Upper lobe of right lung (tissue), 1 donor: ENCODE measurements around the gene INPP4A. TPM values are rescaled to one million over a fixed set of nuclear protein-coding genes. Genes with fewer than 3 reads are reported as not detected.

Experiments
- ATAC-seq: fragments of 200-7000 bp; cut with Tn5 transposase; one replicate; pipeline ENCODE4 v1.9.1; 2020; ENCODE audit warnings: mild to moderate bottlenecking, moderate library complexity
- DNase-seq: peaks from one replicate; pipeline ENCODE4 v3.0.0-alpha.2; 2020
- H3K27ac ChIP-seq: fragments of 200-600 bp; one replicate; pipeline ENCODE4 v1.8.0; 2022
- H3K27me3 ChIP-seq: fragments of 200-600 bp; one replicate; pipeline ENCODE4 v1.8.0; 2022; ENCODE audit warnings: mild to moderate bottlenecking
- H3K36me3 ChIP-seq: fragments of 200-600 bp; one replicate; pipeline ENCODE4 v1.8.0; 2022
- H3K4me1 ChIP-seq: fragments of 200-600 bp; one replicate; pipeline ENCODE4 v1.8.0; 2022
- H3K4me3 ChIP-seq: fragments of 200-600 bp; one replicate; pipeline ENCODE4 v1.8.0; 2022; ENCODE audit warnings: mild to moderate bottlenecking
- H3K9me3 ChIP-seq: fragments of 200-600 bp; one replicate; pipeline ENCODE4 v1.8.0; 2022
- intact Hi-C: fragments of 100-400 bp; cut with DNase I; formaldehyde crosslinking; loops from one replicate; pipeline ENCODE4 v1.11.0; 2022
- total RNA-seq: library from RNA; stranded (reverse); fragmentation: NEBNext Ultra II Directional; extraction: Animal tissue kit (Norgen Biotek cat#: 25700); gene quantifications from one replicate; pipeline ENCODE4 v1.2.1, GENCODE V29; 2021
- TF ChIP-seq, protein P1 (sequence below): fragments of 200-600 bp; IDR thresholded peaks from one replicate; pipeline ENCODE4 v1.8.0; 2022; ENCODE audit warnings: antibody characterized with exemption
- donor health status: DM: no; HTN: yes; CAD: no; lungs with severe emphysema.

Gene INPP4A
- total RNA-seq, 1 donor from 2014 or later, result 35.0 TPM

DNA sequence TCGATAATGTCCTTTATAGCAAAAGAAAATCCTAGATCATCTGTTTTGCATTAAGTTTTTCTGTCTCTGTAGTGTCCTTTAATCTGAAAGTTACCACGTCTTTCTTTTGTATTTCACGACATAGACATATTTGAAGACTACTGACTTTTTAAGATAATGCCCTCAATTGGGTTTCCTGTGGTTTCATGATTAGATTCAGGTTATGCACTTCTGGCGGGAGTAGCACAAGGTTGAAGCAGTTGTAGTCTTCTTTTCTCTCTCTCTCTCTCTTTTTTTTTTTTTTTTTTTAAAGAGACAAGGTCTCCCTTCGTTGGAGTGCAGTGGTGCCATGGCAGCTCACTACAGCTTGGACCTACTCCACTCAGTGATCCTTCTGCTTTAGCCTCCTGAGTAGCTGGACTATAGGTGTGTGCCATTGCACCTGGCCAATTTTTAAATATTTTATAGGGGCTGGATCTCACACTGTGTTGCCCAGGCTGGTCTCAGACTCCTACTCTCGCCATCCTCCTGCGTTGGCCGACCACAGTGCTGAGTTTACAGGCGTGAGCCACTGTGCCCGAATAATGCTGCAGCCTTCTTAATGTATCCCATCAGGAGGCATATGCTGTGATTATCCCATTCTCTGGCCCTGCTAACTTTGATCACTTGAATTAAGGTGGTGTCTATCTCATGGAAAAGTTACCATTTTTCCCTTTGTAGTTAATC is 3.9 kb downstream of the INPP4A start:
- ATAC-seq, result no peak

GRCh38 chr2:98452396-98453027 is 7.9 kb downstream of the INPP4A start:
- TF ChIP-seq, protein P1, sequence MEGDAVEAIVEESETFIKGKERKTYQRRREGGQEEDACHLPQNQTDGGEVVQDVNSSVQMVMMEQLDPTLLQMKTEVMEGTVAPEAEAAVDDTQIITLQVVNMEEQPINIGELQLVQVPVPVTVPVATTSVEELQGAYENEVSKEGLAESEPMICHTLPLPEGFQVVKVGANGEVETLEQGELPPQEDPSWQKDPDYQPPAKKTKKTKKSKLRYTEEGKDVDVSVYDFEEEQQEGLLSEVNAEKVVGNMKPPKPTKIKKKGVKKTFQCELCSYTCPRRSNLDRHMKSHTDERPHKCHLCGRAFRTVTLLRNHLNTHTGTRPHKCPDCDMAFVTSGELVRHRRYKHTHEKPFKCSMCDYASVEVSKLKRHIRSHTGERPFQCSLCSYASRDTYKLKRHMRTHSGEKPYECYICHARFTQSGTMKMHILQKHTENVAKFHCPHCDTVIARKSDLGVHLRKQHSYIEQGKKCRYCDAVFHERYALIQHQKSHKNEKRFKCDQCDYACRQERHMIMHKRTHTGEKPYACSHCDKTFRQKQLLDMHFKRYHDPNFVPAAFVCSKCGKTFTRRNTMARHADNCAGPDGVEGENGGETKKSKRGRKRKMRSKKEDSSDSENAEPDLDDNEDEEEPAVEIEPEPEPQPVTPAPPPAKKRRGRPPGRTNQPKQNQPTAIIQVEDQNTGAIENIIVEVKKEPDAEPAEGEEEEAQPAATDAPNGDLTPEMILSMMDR, result no peak

More for the DNA sequence above, 3.9 kb downstream of the INPP4A start:
- Histone ChIP-seq H3K36me3 (no peaks in the 10 kb centered on the region), H3K4me1 (peaks cover 30% of the 10 kb centered on the region), H3K27me3 (no peaks in the 10 kb centered on the region), H3K9me3 (no peaks in the 10 kb centered on the region), H3K27ac (no peak overlapping the region), H3K4me3 (no peak overlapping the region)
- DNase-seq, result no peak
- TF ChIP-seq, protein P1, result no peak
- intact Hi-C loops, result no loop called here

DNA sequence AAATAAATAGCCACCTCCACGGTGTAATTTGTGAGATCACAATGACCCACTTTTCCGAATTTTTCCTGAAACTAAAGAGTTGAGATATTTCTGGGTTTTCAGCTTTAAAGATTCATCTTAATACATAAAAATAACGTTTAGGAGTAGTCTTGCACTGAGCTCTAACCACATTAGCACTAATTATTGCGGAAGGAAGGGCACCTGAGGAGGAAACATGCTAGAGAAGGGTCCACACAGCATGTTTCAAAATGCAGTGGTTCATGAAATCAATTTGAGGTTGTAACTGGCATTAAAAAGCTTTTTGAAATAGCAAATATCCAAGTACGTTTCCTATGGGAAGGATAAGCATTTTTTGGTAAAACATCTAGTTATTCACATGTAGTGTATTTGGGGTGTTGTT is 8.4 kb downstream of the INPP4A start:
- Histone ChIP-seq H3K4me3 (no peak overlapping the region), H3K27ac (no peak overlapping the region), H3K27me3 (no peaks in the 10 kb centered on the region), H3K36me3 (peaks cover 6% of the 10 kb centered on the region), H3K9me3 (no peaks in the 10 kb centered on the region), H3K4me1 (peaks cover 43% of the 10 kb centered on the region)
- DNase-seq, result no peak
- intact Hi-C loops, result no loop called here
- TF ChIP-seq, protein P1, result no peak
- ATAC-seq, result no peak

More at GRCh38 chr2:98452396-98453027, 7.9 kb downstream of the INPP4A start:
- Histone ChIP-seq H3K36me3 (peaks cover 6% of the 10 kb centered on the region), H3K9me3 (no peaks in the 10 kb centered on the region), H3K27ac (no peak overlapping the region), H3K4me3 (no peak overlapping the region), H3K27me3 (no peaks in the 10 kb centered on the region), H3K4me1 (peaks cover 43% of the 10 kb centered on the region)
- no peak for DNase-seq
- peak; percentile 68 for ATAC-seq
- intact Hi-C loops, result no loop called here

- TF ChIP-seq, protein P1, result no peak
- no peak overlapping the region for H3K27ac ChIP-seq
- intact Hi-C loops, result no loop called here
- H3K4me1 ChIP-seq, result peaks cover 43% of the 10 kb centered on the region
- H3K9me3 ChIP-seq, result no peaks in the 10 kb centered on the region
- no peak for DNase-seq
- H3K4me3 ChIP-seq, result no peak overlapping the region
- no peak for ATAC-seq
- no peaks in the 10 kb centered on the region for H3K27me3 ChIP-seq
- H3K36me3 ChIP-seq, result peaks cover 6% of the 10 kb centered on the region
These were observed 8.9 kb downstream of the INPP4A start for GRCh38 chr2:98453531-98453930.

- Histone ChIP-seq H3K9me3 (no peaks in the 10 kb centered on the region), H3K27me3 (no peaks in the 10 kb centered on the region), H3K4me1 (peaks cover 43% of the 10 kb centered on the region), H3K4me3 (no peak overlapping the region), H3K36me3 (peaks cover 6% of the 10 kb centered on the region), H3K27ac (no peak overlapping the region)
- ATAC-seq (no peak), DNase-seq (no peak)
- intact Hi-C loops, result no loop called here
- TF ChIP-seq, protein P1, result no peak
These were observed 9.4 kb downstream of the INPP4A start for GRCh38 chr2:98454073-98454472.
